Pancreas (tissue), 10 donors: ENCODE data around the gene SPTBN4. TPM values are rescaled to one million over a fixed set of nuclear protein-coding genes. Genes with fewer than 3 reads are reported as not detected.

Source experiments
- ATAC-seq, 4 donors: fragments of 200-7000 bp; cut with Tn5 transposase; one replicate each; pipeline versions ENCODE4 v1.8.0 to v1.9.1; 2020; ENCODE audit warnings: mild to moderate bottlenecking in 4 of 4, moderate library complexity in 4 of 4
- DNase-seq, 6 donors: peaks; one replicate each; pipeline ENCODE4 v3.0.0-alpha.2; 2020
- FAIRE-seq: peaks from 2 replicates; lab custom pipeline; 2012; peaks lifted over from hg19 to GRCh38; lab: Jason Lieb, UNC
- H3K27ac ChIP-seq, 4 donors: fragments of 200-600 bp; sonication (generic); 1 replicate in 3 of 4; 2 replicates in 1 of 4; pipeline versions ENCODE4 v1.5.0 to v1.8.0; 2020
- H3K27me3 ChIP-seq, 4 donors: fragments of 200-600 bp; one replicate each; pipeline ENCODE4 v1.8.0; 2021
- H3K36me3 ChIP-seq, 3 donors: fragments of 200-600 bp; sonication (generic) in 1 of 3; one replicate each; pipeline versions ENCODE4 v1.5.0 to v1.8.0; 2020 to 2021
- H3K4me1 ChIP-seq, 3 donors: fragments of 200-600 bp; one replicate each; pipeline ENCODE4 v1.8.0; 2021
- H3K4me3 ChIP-seq, 4 donors: fragments of 200-600 bp; sonication (generic) in 2 of 4; one replicate each; pipeline versions ENCODE4 v1.5.0 to v1.8.0; 2020 to 2021
- H3K9me3 ChIP-seq, 4 donors: fragments of 200-600 bp; one replicate each; pipeline ENCODE4 v1.8.0; 2021
- WGBS, 2 donors: extraction: QIAGEN DNeasy Blood & Tissue Kit; methylation state at CpG; one replicate each; pipeline ENCODE4 v1.1.7; 2013; 5-methylcytosine and 5-hydroxymethylcytosine counted together
- intact Hi-C, 3 donors: fragments of 100-400 bp; cut with DNase I; formaldehyde crosslinking; loops; one replicate each; pipeline versions ENCODE4 v1.11.1 to v1.14.2; 2022
- polyA plus RNA-seq, 2 donors: library from polyadenylated mRNA; stranded (reverse); fragments of 200-250 nt; gene quantifications; one replicate each; pipeline ENCODE4 v1.2.3, GENCODE V29; 2013
- total RNA-seq, 6 donors: library from RNA; stranded (reverse); fragmentation: NEBNext Ultra II Directional in 4 of 6; extraction: Animal tissue kit (Norgen Biotek cat#: 25700) in 4 of 6; gene quantifications; one replicate each; pipeline versions ENCODE4 v1.2.1 to v1.2.4, GENCODE V29; 2021 to 2023
- TF ChIP-seq, protein P1 (sequence below), 4 donors: fragments of 200-600 bp; sonication (generic) in 3 of 4; IDR thresholded peaks; one replicate each; pipeline versions ENCODE4 v1.5.0 to v1.8.0; 2021; ENCODE audit warnings: antibody characterized with exemption in 4 of 4
- donor health status: healthy with polysubstance abuse.
- donor health status: DM: no; HTN: no; CAD: no; lungs with moderate emphysema.
- donor health status: DM: no; HTN: no; CAD: no.
- donor health status: control.
- donor health status: control.
- donor health status: Bipolar disorder and iron deficiency.
- donor health status: DM: yes; HTN: yes; CAD: no.
- donor health status: DM: no; HTN: no; CAD: no.
- donor health status: DM: no; HTN: no; CAD: no.
- donor health status: DM: yes; HTN: yes; CAD: no.

SPTBN4 gene
- total and polyA plus RNA-seq, 8 donors = 1.0 to 23.9 (median 1.7) TPM

- H3K4me1 ChIP-seq = no peaks in the 10 kb centered on the region
- intact Hi-C loops = no loop called here
- peaks cover 0 to 24% (median 3%) of the 10 kb centered on the region in 3 donors for H3K36me3 ChIP-seq
- no peaks in the 10 kb centered on the region for H3K9me3 ChIP-seq
- FAIRE-seq (no peak), DNase-seq (no peak), ATAC-seq (no peak)
- TF ChIP-seq, protein P1, sequence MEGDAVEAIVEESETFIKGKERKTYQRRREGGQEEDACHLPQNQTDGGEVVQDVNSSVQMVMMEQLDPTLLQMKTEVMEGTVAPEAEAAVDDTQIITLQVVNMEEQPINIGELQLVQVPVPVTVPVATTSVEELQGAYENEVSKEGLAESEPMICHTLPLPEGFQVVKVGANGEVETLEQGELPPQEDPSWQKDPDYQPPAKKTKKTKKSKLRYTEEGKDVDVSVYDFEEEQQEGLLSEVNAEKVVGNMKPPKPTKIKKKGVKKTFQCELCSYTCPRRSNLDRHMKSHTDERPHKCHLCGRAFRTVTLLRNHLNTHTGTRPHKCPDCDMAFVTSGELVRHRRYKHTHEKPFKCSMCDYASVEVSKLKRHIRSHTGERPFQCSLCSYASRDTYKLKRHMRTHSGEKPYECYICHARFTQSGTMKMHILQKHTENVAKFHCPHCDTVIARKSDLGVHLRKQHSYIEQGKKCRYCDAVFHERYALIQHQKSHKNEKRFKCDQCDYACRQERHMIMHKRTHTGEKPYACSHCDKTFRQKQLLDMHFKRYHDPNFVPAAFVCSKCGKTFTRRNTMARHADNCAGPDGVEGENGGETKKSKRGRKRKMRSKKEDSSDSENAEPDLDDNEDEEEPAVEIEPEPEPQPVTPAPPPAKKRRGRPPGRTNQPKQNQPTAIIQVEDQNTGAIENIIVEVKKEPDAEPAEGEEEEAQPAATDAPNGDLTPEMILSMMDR (IDR thresholded peaks at IDR 0.05) = no peak
- 87 to 91% methylated on average over 5 of the region's 5 CpGs for WGBS, 2 donors
- H3K4me3 ChIP-seq = no peak overlapping the region
- no peak overlapping the region for H3K27ac ChIP-seq
- H3K27me3 ChIP-seq = no peaks in the 10 kb centered on the region
Observed at GRCh38 chr19:40584007-40584406, 117.2 kb downstream of the SPTBN4 start.

DNA sequence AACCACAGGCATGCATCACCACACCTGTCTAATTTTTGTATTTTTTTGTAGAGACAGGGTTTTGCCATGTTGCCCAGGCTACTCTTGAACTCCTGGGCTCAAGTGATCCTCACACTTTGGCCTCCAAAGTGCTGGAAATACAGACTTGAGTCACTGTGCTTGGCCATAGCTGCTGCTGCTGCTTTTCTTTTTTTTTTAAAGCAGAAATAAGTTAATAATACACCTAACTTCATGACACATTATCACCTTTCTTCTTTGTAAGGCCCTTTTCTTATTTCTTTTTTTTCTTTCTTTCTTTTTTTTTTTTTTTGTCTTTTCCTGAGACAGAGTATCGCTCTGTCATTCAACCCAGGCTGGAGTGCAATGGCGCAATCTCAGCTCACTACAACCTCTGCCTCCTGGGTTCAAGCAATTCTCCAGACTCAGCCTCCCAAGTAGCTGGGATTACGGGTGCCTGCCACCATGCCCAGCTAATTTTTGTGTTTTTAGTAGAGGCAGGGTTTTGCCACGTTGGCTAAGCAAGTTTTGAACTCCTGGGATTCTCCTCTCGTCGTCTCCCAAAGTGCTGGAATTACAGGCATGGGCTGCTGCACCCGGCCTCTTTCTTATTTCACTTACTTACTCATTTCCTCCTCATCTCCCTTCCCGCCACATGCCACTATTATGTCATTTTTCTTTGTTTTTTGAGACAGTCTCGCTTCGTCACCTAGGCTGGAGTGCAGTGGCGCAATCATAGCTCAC is 118.6 kb downstream of the SPTBN4 start:
- 91% methylated on average over 11 of the region's 11 CpGs for WGBS, 2 donors
- no peaks in the 10 kb centered on the region for H3K4me1 ChIP-seq
- H3K4me3 ChIP-seq = no peak overlapping the region
- H3K36me3 ChIP-seq = peaks cover 0 to 20% (median 2%) of the 10 kb centered on the region in 3 donors
- ATAC-seq (no peak), FAIRE-seq (no peak), DNase-seq (no peak)
- intact Hi-C loops = no loop called here
- H3K9me3 ChIP-seq = no peaks in the 10 kb centered on the region
- H3K27ac ChIP-seq = no peak overlapping the region
- TF ChIP-seq, protein P1 (IDR thresholded peaks at IDR 0.05) = no peak
- no peaks in the 10 kb centered on the region for H3K27me3 ChIP-seq

- WGBS, 2 donors = 84 to 91% methylated on average over 2 of the region's 2 CpGs
- Histone ChIP-seq H3K27ac (no peak overlapping the region), H3K36me3 (peaks cover 0 to 14% (median 0%) of the 10 kb centered on the region in 3 donors), H3K9me3 (no peaks in the 10 kb centered on the region), H3K27me3 (no peaks in the 10 kb centered on the region), H3K4me1 (no peaks in the 10 kb centered on the region), H3K4me3 (no peak overlapping the region)
- FAIRE-seq (no peak), ATAC-seq (no peak), DNase-seq (no peak)
- TF ChIP-seq, protein P1 (IDR thresholded peaks at IDR 0.05) = no peak
- intact Hi-C loops = no loop called here
Observed at GRCh38 chr19:40585982-40586422, 119.2 kb downstream of the SPTBN4 start.

DNA sequence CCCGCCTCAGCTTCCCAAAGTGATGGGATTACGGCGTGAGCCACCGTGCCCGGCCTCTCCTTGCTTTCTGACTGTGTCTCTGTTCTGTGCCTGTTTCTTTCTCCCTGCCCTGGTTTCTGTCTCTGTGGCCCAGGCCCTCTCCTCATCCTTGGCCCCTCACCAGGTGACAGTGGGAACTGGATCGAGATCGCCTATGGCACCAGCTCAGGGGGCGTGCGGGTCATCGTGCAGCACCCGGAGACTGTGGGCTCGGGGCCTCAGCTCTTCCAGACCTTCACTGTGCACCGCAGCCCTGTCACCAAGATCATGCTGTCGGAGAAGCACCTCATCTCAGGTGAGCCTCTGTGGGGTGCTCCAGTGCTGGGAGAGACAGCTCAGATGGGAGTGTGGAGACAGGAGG is 119.8 kb downstream of the SPTBN4 start:
- Histone ChIP-seq H3K36me3 (peaks cover 0 to 13% (median 0%) of the 10 kb centered on the region in 3 donors), H3K27ac (no peak overlapping the region)
- intact Hi-C loops = no loop called here

More for the DNA sequence above, 119.8 kb downstream of the SPTBN4 start:
- 96 to 97% methylated on average over 14 of the region's 14 CpGs for WGBS, 2 donors
- H3K27me3 ChIP-seq = no peaks in the 10 kb centered on the region
- DNase-seq = no peak
- H3K4me1 ChIP-seq = no peaks in the 10 kb centered on the region
- H3K4me3 ChIP-seq = no peak overlapping the region
- no peak for FAIRE-seq
- no peak for ATAC-seq
- TF ChIP-seq, protein P1 (IDR thresholded peaks at IDR 0.05) = no peak
- no peaks in the 10 kb centered on the region for H3K9me3 ChIP-seq
